SU-DHL-6 (cell line): ENCODE data around the gene IL1RL2.

Experiments used
- H2AFZ ChIP-seq: fragments of 200-600 bp; sonication (generic); 2 replicates; pipeline ENCODE4 v1.6.1; 2014; ENCODE audit warnings: low read depth, mild to moderate bottlenecking, moderate library complexity, mixed read lengths, antibody characterized with exemption, low read length; ENCODE audit not compliant: severe bottlenecking
- H3F3A ChIP-seq: fragments of 200-600 bp; shearing (Covaris generic); 2 replicates; pipeline ENCODE4 v1.6.0; 2016; ENCODE audit warnings: antibody characterized with exemption, mild to moderate bottlenecking; ENCODE audit not compliant: insufficient read depth
- H3K27ac ChIP-seq: fragments of 200-600 bp; sonication (generic); 2 replicates; pipeline ENCODE4 v1.5.1; 2016; ENCODE audit warnings: low read depth, mild to moderate bottlenecking, low read length, moderate library complexity, mixed read lengths
- H3K27me3 ChIP-seq: fragments of 200-600 bp; sonication (generic), shearing (Covaris generic); 2 replicates; pipeline ENCODE4 v1.6.0; 2014; ENCODE audit warnings: mild to moderate bottlenecking, low read length
- H3K36me3 ChIP-seq: fragments of 200-600 bp; sonication (generic); 2 replicates; pipeline ENCODE4 v1.6.1; 2014; ENCODE audit warnings: mild to moderate bottlenecking, low read length, mixed read lengths
- H3K4me2 ChIP-seq: fragments of 300-600, 200-600 bp; shearing (Covaris generic), sonication (generic); 2 replicates; pipeline ENCODE4 v1.6.0; 2014; ENCODE audit warnings: low read length, low read depth, mild to moderate bottlenecking; ENCODE audit not compliant: poor library complexity, severe bottlenecking
- H3K4me3 ChIP-seq: fragments of 200-600 bp; sonication (generic); 2 replicates; pipeline ENCODE4 v1.5.1; 2014; ENCODE audit warnings: antibody characterized with exemption, low read length, mild to moderate bottlenecking, mixed read lengths; ENCODE audit not compliant: insufficient read depth, poor library complexity, severe bottlenecking
- H3K79me2 ChIP-seq: fragments of 200-600 bp; sonication (generic); 2 replicates; pipeline ENCODE4 v1.6.1; 2014; ENCODE audit warnings: mild to moderate bottlenecking, low read length, moderate library complexity; ENCODE audit not compliant: insufficient read depth
- H3K9ac ChIP-seq: fragments of 200-600 bp; sonication (generic); 2 replicates; pipeline ENCODE4 v1.7.0; 2014; ENCODE audit warnings: mild to moderate bottlenecking, low read length
- H3K9me2 ChIP-seq: fragments of 200-600 bp; sonication (generic); replicated peaks from 2 replicates; pipeline ENCODE4 v1.6.1; 2014; ENCODE audit warnings: low read length; ENCODE audit not compliant: insufficient read depth
- H3K9me3 ChIP-seq: fragments of 200-600 bp; sonication (generic); 2 replicates; pipeline ENCODE4 v1.6.1; 2014; ENCODE audit warnings: low read length, mixed read lengths; ENCODE audit not compliant: insufficient read depth
- H4K20me1 ChIP-seq: fragments of 200-600 bp; sonication (generic); 2 replicates; pipeline ENCODE4 v1.6.1; 2014; ENCODE audit warnings: low read depth, mild to moderate bottlenecking, antibody characterized with exemption, low read length, moderate library complexity, mixed read lengths
- EZH2phosphoT487 ChIP-seq: fragments of 200-600 bp; sonication (generic), shearing (Covaris generic); conservative IDR thresholded peaks from 2 replicates; pipeline ENCODE4 v1.6.1; 2018; ENCODE audit warnings: mild to moderate bottlenecking, antibody characterized with exemption, low read length, moderate library complexity, mixed read lengths
- TF ChIP-seq, protein P1 (sequence below): fragments of 200-600 bp; sonication (generic); IDR thresholded peaks from one replicate; pipeline ENCODE4 v1.5.1; 2017; ENCODE audit warnings: antibody characterized with exemption, mild to moderate bottlenecking, low read length, moderate library complexity; ENCODE audit not compliant: insufficient read depth, poor library complexity, severe bottlenecking

Gene IL1RL2

DNA sequence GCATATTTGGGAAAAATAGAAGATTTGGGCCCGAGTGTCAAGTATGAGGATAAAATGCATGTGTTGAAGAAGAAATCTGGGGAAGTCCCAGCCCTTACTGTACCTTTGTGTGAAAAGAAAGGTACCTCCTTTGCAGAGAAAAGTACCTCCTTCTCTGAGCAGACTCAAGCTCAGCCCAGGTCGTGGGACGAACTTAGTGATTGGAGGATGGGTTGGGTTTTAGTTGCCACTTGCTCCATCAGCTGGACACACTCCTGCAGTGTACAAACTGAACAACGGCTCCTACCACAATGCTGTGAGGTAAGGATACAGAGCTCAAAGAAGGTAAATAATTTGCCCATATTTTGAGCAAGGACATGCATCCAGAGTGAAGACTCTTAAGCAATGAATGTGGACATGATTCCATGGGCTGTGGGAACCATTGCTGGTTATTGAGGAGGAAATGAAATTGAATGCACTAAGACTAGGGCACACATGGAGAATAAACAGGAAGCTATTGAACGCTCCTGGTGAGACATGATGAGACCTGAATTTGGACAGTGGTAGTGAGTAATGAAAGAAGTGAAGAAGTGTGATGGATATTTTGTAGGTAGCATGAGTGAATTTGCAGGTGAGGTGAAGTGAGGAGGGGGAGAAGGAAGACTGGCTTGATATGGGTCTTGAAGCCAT is 74.8 kb downstream of the IL1RL2 start:
- Histone ChIP-seq H3F3A (no peaks in the 10 kb centered on the region), H3K27me3 (no peaks in the 10 kb centered on the region), H4K20me1 (no peaks in the 10 kb centered on the region), H3K4me3 (no peak overlapping the region), H3K9me2 (no peaks in the 10 kb centered on the region), H3K27ac (no peak overlapping the region), H3K9me3 (no peaks in the 10 kb centered on the region), H2AFZ (no peak overlapping the region), H3K36me3 (no peaks in the 10 kb centered on the region), H3K9ac (no peak overlapping the region), H3K79me2 (no peaks in the 10 kb centered on the region), H3K4me2 (no peak overlapping the region)
- no peak for TF ChIP-seq EZH2phosphoT487
- TF ChIP-seq, protein P1, sequence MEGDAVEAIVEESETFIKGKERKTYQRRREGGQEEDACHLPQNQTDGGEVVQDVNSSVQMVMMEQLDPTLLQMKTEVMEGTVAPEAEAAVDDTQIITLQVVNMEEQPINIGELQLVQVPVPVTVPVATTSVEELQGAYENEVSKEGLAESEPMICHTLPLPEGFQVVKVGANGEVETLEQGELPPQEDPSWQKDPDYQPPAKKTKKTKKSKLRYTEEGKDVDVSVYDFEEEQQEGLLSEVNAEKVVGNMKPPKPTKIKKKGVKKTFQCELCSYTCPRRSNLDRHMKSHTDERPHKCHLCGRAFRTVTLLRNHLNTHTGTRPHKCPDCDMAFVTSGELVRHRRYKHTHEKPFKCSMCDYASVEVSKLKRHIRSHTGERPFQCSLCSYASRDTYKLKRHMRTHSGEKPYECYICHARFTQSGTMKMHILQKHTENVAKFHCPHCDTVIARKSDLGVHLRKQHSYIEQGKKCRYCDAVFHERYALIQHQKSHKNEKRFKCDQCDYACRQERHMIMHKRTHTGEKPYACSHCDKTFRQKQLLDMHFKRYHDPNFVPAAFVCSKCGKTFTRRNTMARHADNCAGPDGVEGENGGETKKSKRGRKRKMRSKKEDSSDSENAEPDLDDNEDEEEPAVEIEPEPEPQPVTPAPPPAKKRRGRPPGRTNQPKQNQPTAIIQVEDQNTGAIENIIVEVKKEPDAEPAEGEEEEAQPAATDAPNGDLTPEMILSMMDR = no peak

- H3K4me2 ChIP-seq = no peak overlapping the region
- no peaks in the 10 kb centered on the region for H3K36me3 ChIP-seq
- no peak overlapping the region for H3K4me3 ChIP-seq
- H4K20me1 ChIP-seq = no peaks in the 10 kb centered on the region
- no peaks in the 10 kb centered on the region for H3K27me3 ChIP-seq
- no peak overlapping the region for H3K27ac ChIP-seq
- no peaks in the 10 kb centered on the region for H3K9me3 ChIP-seq
- no peak overlapping the region for H2AFZ ChIP-seq
- no peaks in the 10 kb centered on the region for H3F3A ChIP-seq
- no peak overlapping the region for H3K9ac ChIP-seq
- TF ChIP-seq EZH2phosphoT487 = no peak
- TF ChIP-seq, protein P1 = no peak
- no peaks in the 10 kb centered on the region for H3K79me2 ChIP-seq
- H3K9me2 ChIP-seq = no peaks in the 10 kb centered on the region
These were observed 75.7 kb downstream of the IL1RL2 start for GRCh38 chr2:102262216-102263129.

DNA sequence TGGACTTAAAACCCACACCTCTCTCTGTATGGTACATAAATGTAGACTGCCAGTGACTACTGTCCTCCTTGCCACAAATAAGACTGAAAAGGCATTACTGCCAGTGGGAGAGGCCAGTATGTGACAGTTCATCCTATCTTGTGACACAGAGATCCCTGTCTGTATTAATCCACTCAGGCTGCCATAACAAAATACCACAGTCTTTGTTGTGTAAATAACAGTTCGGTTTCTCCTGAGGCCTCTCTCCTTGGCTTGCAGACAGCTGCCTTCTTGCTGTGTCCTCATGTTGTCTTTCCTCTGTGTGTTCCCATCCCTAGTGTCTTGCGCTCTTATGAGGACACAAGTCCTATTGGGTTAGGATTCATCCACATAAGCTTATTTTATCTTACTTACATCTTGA is 78.1 kb downstream of the IL1RL2 start:
- Histone ChIP-seq H3F3A (no peaks in the 10 kb centered on the region), H3K79me2 (no peaks in the 10 kb centered on the region), H3K36me3 (no peaks in the 10 kb centered on the region), H4K20me1 (no peaks in the 10 kb centered on the region), H3K9me2 (no peaks in the 10 kb centered on the region), H3K27me3 (no peaks in the 10 kb centered on the region), H3K4me2 (no peak overlapping the region), H3K9me3 (no peaks in the 10 kb centered on the region), H2AFZ (no peak overlapping the region), H3K9ac (no peak overlapping the region), H3K4me3 (no peak overlapping the region), H3K27ac (no peak overlapping the region)
- no peak for TF ChIP-seq EZH2phosphoT487
- TF ChIP-seq, protein P1 = no peak
